ENCODE measurements around the gene OR13H1.
"Not testable (repeated sequence)": the region's sequence is repeated elsewhere in the genome, so short reads cannot be mapped to it uniquely, and the experiment has no call there.

Gene OR13H1

GRCh38 chrX:131564553-131565229 lies 20.8 kb downstream of the OR13H1 start:
- no peak for TF ChIP-seq CTCF (IDR thresholded peaks at IDR 0.05; ENCODE audit: control insufficient read depth, insufficient read depth, low read depth, low read length, missing control alignments)
- no peak for DNase-seq (ENCODE audit: low read depth)
- no peak overlapping the region for H3K4me3 ChIP-seq (ENCODE audit: control insufficient read depth, low read depth, low read length)

GRCh38 chrX:131565909-131566308 lies 22.0 kb downstream of the OR13H1 start:
- no peak overlapping the region for H3K4me3 ChIP-seq (ENCODE audit: control insufficient read depth, low read depth, low read length)
- DNase-seq (ENCODE audit: low read depth) = no peak
- no peak for TF ChIP-seq CTCF (IDR thresholded peaks at IDR 0.05; ENCODE audit: control insufficient read depth, insufficient read depth, low read depth, low read length, missing control alignments)

- no peak overlapping the region for H3K4me3 ChIP-seq (ENCODE audit: control insufficient read depth, low read depth, low read length)
- DNase-seq (ENCODE audit: low read depth) = no peak
- TF ChIP-seq CTCF (IDR thresholded peaks at IDR 0.05; ENCODE audit: control insufficient read depth, insufficient read depth, low read depth, low read length, missing control alignments) = no peak
These were observed 27.5 kb downstream of the OR13H1 start for GRCh38 chrX:131571348-131571747.

GRCh38 chrX:131572372-131573014 lies 28.6 kb downstream of the OR13H1 start:
- no peak overlapping the region for H3K4me3 ChIP-seq (ENCODE audit: control insufficient read depth, low read depth, low read length)
- no peak for DNase-seq (ENCODE audit: low read depth)
- no peak for TF ChIP-seq CTCF (IDR thresholded peaks at IDR 0.05; ENCODE audit: control insufficient read depth, insufficient read depth, low read depth, low read length, missing control alignments)

GRCh38 chrX:131577413-131577812 lies 33.5 kb downstream of the OR13H1 start:
- no peak for DNase-seq (ENCODE audit: low read depth)
- H3K4me3 ChIP-seq (ENCODE audit: control insufficient read depth, low read depth, low read length) = no peak overlapping the region
- TF ChIP-seq CTCF (IDR thresholded peaks at IDR 0.05; ENCODE audit: control insufficient read depth, insufficient read depth, low read depth, low read length, missing control alignments) = no peak

- no peak overlapping the region for H3K4me3 ChIP-seq (ENCODE audit: control insufficient read depth, low read depth, low read length)
- no peak for TF ChIP-seq CTCF (IDR thresholded peaks at IDR 0.05; ENCODE audit: control insufficient read depth, insufficient read depth, low read depth, low read length, missing control alignments)
These were observed 34.3 kb downstream of the OR13H1 start for GRCh38 chrX:131577999-131578734.

GRCh38 chrX:131578735-131579367 lies 35.0 kb downstream of the OR13H1 start:
- not testable (repeated sequence) for H3K4me3 ChIP-seq (ENCODE audit: control insufficient read depth, low read depth, low read length); DNase-seq (ENCODE audit: low read depth)

More at GRCh38 chrX:131577999-131578734, 34.3 kb downstream of the OR13H1 start:
- no peak for DNase-seq (ENCODE audit: low read depth)

Data from AG09309 (cell line).